IMR-90 (cell line): Measurements from ENCODE around the gene CNOT6. TPM values are rescaled to one million over a fixed set of nuclear protein-coding genes. Genes with fewer than 3 reads are reported as not detected.

Source experiments
- ATAC-seq: fragments of 200-7000 bp; cut with Tn5 transposase; 2 replicates; pipeline ENCODE4 v1.9.1; 2020; ENCODE audit warnings: low read depth, mild to moderate bottlenecking, moderate library complexity
- BruUV-seq: library from RNA; stranded (reverse); fragments of 400-500 nt; replicated peaks from 2 replicates; lab custom pipeline; 2021; lab: Mats Ljungman, UMichigan
- CTCF ChIA-PET: fragments of 300-600 bp; formaldehyde crosslinking; extraction: SDS; loops from one replicate; lab custom pipeline; 2021; ENCODE audit warnings: antibody characterized with exemption; lab: Yijun Ruan, JAX
- POLR2A ChIA-PET: fragments of 300-600 bp; sonication (Branson Sonifier 250); formaldehyde crosslinking; loops from one replicate; lab custom pipeline; 2022; ENCODE audit warnings: antibody characterized with exemption; ENCODE audit not compliant: unreplicated experiment; lab: Charles Lee
- DNase-seq: peaks from one replicate; pipeline ENCODE4 v3.0.0; 2013
- H2AFZ ChIP-seq: replicated peaks from 2 replicates; pipeline ENCODE3; 2013; ENCODE audit warnings: low read length, mild to moderate bottlenecking; ENCODE audit not compliant: poor library complexity
- H2AK5ac ChIP-seq: 2 replicates; pipeline ENCODE4 v1.6.1; 2013; ENCODE audit warnings: low read depth, low read length, inconsistent platforms
- H2AK9ac ChIP-seq: replicated peaks from 2 replicates; pipeline ENCODE3; 2013; ENCODE audit warnings: mild to moderate bottlenecking, low read depth, low read length, moderate library complexity; ENCODE audit not compliant: poor library complexity
- H2BK120ac ChIP-seq: 2 replicates; pipeline ENCODE4 v1.6.1; 2013; ENCODE audit warnings: low read depth, low read length, inconsistent platforms
- H2BK15ac ChIP-seq: 3 replicates; pipeline ENCODE4 v1.6.1; 2013; ENCODE audit warnings: low read depth, low read length, inconsistent platforms
- H2BK20ac ChIP-seq: 2 replicates; pipeline ENCODE4 v1.6.1; 2013; ENCODE audit warnings: low read depth, mild to moderate bottlenecking, inconsistent platforms, low read length, moderate library complexity
- H2BK5ac ChIP-seq: 2 replicates; pipeline ENCODE4 v1.6.1; 2013; ENCODE audit warnings: mild to moderate bottlenecking, low read depth, low read length, inconsistent platforms; ENCODE audit not compliant: poor library complexity, severe bottlenecking
- H3K14ac ChIP-seq: replicated peaks from 2 replicates; pipeline ENCODE4 v1.6.1; 2013; ENCODE audit warnings: low read depth, low read length, inconsistent platforms
- H3K18ac ChIP-seq: 2 replicates; pipeline ENCODE4 v1.6.1; 2013; ENCODE audit warnings: low read depth, low read length, control low read depth
- H3K23ac ChIP-seq: 2 replicates; pipeline ENCODE4 v1.6.1; 2013; ENCODE audit warnings: low read depth, low read length, inconsistent platforms
- H3K27ac ChIP-seq: 2 replicates; pipeline ENCODE4 v1.5.1; 2013; ENCODE audit warnings: mild to moderate bottlenecking, control low read depth, low read length; ENCODE audit not compliant: insufficient read depth
- H3K27me3 ChIP-seq: 2 replicates; pipeline ENCODE4 v1.6.1; 2013; ENCODE audit warnings: low read length; ENCODE audit not compliant: control insufficient read depth, insufficient read depth
- H3K36me3 ChIP-seq: 2 replicates; pipeline ENCODE4 v1.6.1; 2013; ENCODE audit warnings: low read length, mixed read lengths; ENCODE audit not compliant: control insufficient read depth, insufficient read depth
- H3K4ac ChIP-seq: 2 replicates; pipeline ENCODE4 v1.6.1; 2013; ENCODE audit warnings: low read depth, low read length, inconsistent platforms
- H3K4me1 ChIP-seq: 2 replicates; pipeline ENCODE4 v1.6.1; 2013; ENCODE audit warnings: low read length, mixed read lengths; ENCODE audit not compliant: control insufficient read depth, insufficient read depth
- H3K4me2 ChIP-seq: 2 replicates; pipeline ENCODE4 v1.6.1; 2013; ENCODE audit warnings: low read depth, mild to moderate bottlenecking, control low read depth, low read length, moderate library complexity
- H3K4me3 ChIP-seq: 2 replicates; pipeline ENCODE4 v1.5.1; 2013; ENCODE audit warnings: low read depth, mild to moderate bottlenecking, control low read depth, low read length, moderate library complexity; ENCODE audit not compliant: insufficient read depth
- H3K56ac ChIP-seq: 2 replicates; pipeline ENCODE4 v1.6.1; 2013; ENCODE audit warnings: low read length, inconsistent platforms; ENCODE audit not compliant: insufficient read depth; ENCODE audit errors: extremely low read depth
- H3K79me1 ChIP-seq, 2 experiments: 2 replicates each; pipeline ENCODE4 v1.6.1; 2013; ENCODE audit warnings: low read length in 2 of 2, inconsistent platforms in 1 of 2, low read depth in 1 of 2
- H3K9ac ChIP-seq: 2 replicates; pipeline ENCODE4 v1.6.1; 2013; ENCODE audit warnings: low read depth, low read length, control low read depth
- H3K9me1 ChIP-seq: 2 replicates; pipeline ENCODE4 v1.6.1; 2013; ENCODE audit warnings: low read length, inconsistent platforms; ENCODE audit not compliant: insufficient read depth
- H3K9me3 ChIP-seq: 2 replicates; pipeline ENCODE4 v1.6.1; 2013; ENCODE audit warnings: low read length; ENCODE audit not compliant: control insufficient read depth, insufficient read depth
- H4K20me1 ChIP-seq: 2 replicates; pipeline ENCODE4 v1.6.1; 2013; ENCODE audit warnings: low read length, inconsistent platforms; ENCODE audit not compliant: insufficient read depth
- H4K5ac ChIP-seq: 2 replicates; pipeline ENCODE4 v1.6.1; 2013; ENCODE audit warnings: mild to moderate bottlenecking, low read depth, low read length, control low read depth
- H4K8ac ChIP-seq, 2 experiments: 2 replicates each; pipeline ENCODE4 v1.6.1; 2013; ENCODE audit warnings: low read depth in 2 of 2, low read length in 2 of 2, control low read depth in 1 of 2, inconsistent platforms in 1 of 2
- H4K91ac ChIP-seq: 2 replicates; pipeline ENCODE4 v1.6.1; 2013; ENCODE audit warnings: low read depth, low read length, inconsistent platforms; ENCODE audit not compliant: insufficient read depth
- BHLHE40 ChIP-seq: fragments of 150-350 bp; IDR thresholded peaks from 2 replicates; pipeline ENCODE4 v1.6.1; 2016; ENCODE audit warnings: mild to moderate bottlenecking, low read depth, low read length
- CHD1 ChIP-seq: IDR thresholded peaks from 2 replicates; pipeline ENCODE4 v1.6.1; 2012; ENCODE audit warnings: low read depth, low read length, improper control_type of control experiment
- CTCF ChIP-seq: conservative IDR thresholded peaks from 2 replicates; pipeline ENCODE4 v1.5.1; 2012; ENCODE audit warnings: mild to moderate bottlenecking, low read depth, low read length, improper control_type of control experiment
- MXI1 ChIP-seq: IDR thresholded peaks from 2 replicates; pipeline ENCODE4 v1.6.1; 2012; ENCODE audit warnings: low read depth, mild to moderate bottlenecking, low read length, moderate library complexity, borderline replicate concordance
- NFE2L2 ChIP-seq: fragments of 150-350 bp; IDR thresholded peaks from 2 replicates; pipeline ENCODE4 v1.6.1; 2016; ENCODE audit warnings: low read depth, mild to moderate bottlenecking, low read length
- RAD21 ChIP-seq: IDR thresholded peaks from 2 replicates; pipeline ENCODE4 v1.6.1; 2012; ENCODE audit warnings: low read length, improper control_type of control experiment
- RCOR1 ChIP-seq: IDR thresholded peaks from 2 replicates; pipeline ENCODE4 v1.6.1; 2012; ENCODE audit warnings: mild to moderate bottlenecking, low read length, improper control_type of control experiment; ENCODE audit not compliant: insufficient replicate concordance
- SMC3 ChIP-seq: fragments of 150-350 bp; IDR thresholded peaks from 2 replicates; pipeline ENCODE4 v1.6.1; 2016; ENCODE audit warnings: low read depth, mild to moderate bottlenecking, antibody characterized with exemption, low read length, moderate library complexity
- USF2 ChIP-seq: fragments of 150-350 bp; IDR thresholded peaks from 2 replicates; pipeline ENCODE4 v1.6.1; 2017; ENCODE audit warnings: mild to moderate bottlenecking, antibody characterized with exemption, low read length, low read depth
- WGBS, 2 experiments: methylation state at CpG; one replicate each; pipeline versions ENCODE4 v1.1.5 to v1.1.7; 2013; ENCODE audit warnings: missing lambda C conversion rate in 2 of 2; ENCODE audit not compliant: insufficient read length in 1 of 2; ENCODE audit errors: extremely low coverage in 2 of 2; 5-methylcytosine and 5-hydroxymethylcytosine counted together
- dilution Hi-C: fragments of 300-500 bp; cut with HindIII; formaldehyde crosslinking; loops from one replicate; pipeline ENCODE4 v1.14.3; 2018; ENCODE audit warnings: low sequenced_read_pairs; ENCODE audit not compliant: unreplicated experiment
- in situ Hi-C: fragments of 300-500 bp; cut with MboI; formaldehyde crosslinking; loops from 3 replicates; pipeline ENCODE4 v1.14.3; 2019; ENCODE audit warnings: low sequenced_read_pairs, inconsistent platforms, mixed read lengths
- intact Hi-C: fragments of 100-400 bp; cut with micrococcal nuclease; formaldehyde crosslinking; loops from 2 replicates; pipeline ENCODE4 v1.10.0; 2022
- polyA plus RNA-seq, 3 experiments: library from polyadenylated mRNA; depleted of rRNA; stranded (reverse); fragments of >200 nt; gene quantifications; 2 replicates each; pipeline ENCODE4 v1.2.3, GENCODE V29; 2012; ENCODE audit warnings: low replicate concordance in 1 of 3
- total RNA-seq: library from RNA; depleted of rRNA; stranded (reverse); fragments of >200 nt; gene quantifications from 2 replicates; pipeline ENCODE4 v1.2.3, GENCODE V29; 2012

The CNOT6 gene
- total and polyA plus RNA-seq, 2 of the 4 experiments (the other 2 are of a cell fraction), result 9.7 to 10.8 TPM

GRCh38 chr5:180623844-180624243, 129.7 kb downstream of the CNOT6 start:
- intact Hi-C loops, result no loop called here
- Histone ChIP-seq H3K4ac (no peak overlapping the region), H2BK15ac (no peak overlapping the region), H3K36me3 (no peaks in the 10 kb centered on the region), H2BK5ac (no peak overlapping the region), H3K27ac (no peak overlapping the region), H3K9ac (no peak overlapping the region), H3K9me3 (no peaks in the 10 kb centered on the region), H2AK9ac (no peak overlapping the region), H3K27me3 (peaks cover 3% of the 10 kb centered on the region; the same call in 1 of the 2 replicates), H2BK20ac (no peak overlapping the region), H4K5ac (no peak overlapping the region), H2BK120ac (no peak overlapping the region), H4K91ac (no peak overlapping the region), H2AK5ac (no peak overlapping the region), H3K4me3 (no peak overlapping the region), H3K4me1 (no peaks in the 10 kb centered on the region), H3K23ac (no peak overlapping the region), H3K79me1 (no peaks in the 10 kb centered on the region), H3K9me1 (no peaks in the 10 kb centered on the region), H2AFZ (no peak overlapping the region), H3K56ac (no peak overlapping the region), H3K18ac (no peak overlapping the region), H3K14ac (no peak overlapping the region), H3K4me2 (no peak overlapping the region), H4K8ac (no peak overlapping the region), H4K20me1 (no peaks in the 10 kb centered on the region; the same call in 1 of the 2 replicates)
- dilution Hi-C loops, result no loop called here
- POLR2A ChIA-PET, result no interaction called here
- BruUV-seq, result no TSS peak
- TF ChIP-seq RAD21, result no peak
- no peak for TF ChIP-seq RCOR1
- no peak for TF ChIP-seq CTCF
- TF ChIP-seq BHLHE40, result no peak
- TF ChIP-seq MXI1, result no peak
- TF ChIP-seq NFE2L2, result no peak
- no peak for TF ChIP-seq SMC3
- no peak for TF ChIP-seq CHD1
- TF ChIP-seq USF2, result no peak
- CTCF ChIA-PET, result no interaction called here
- ATAC-seq, result no peak
- DNase-seq, result no peak
- no CpG with 5 or more reads among the region's 15 CpGs for WGBS, 2 experiments
- in situ Hi-C loops, result no loop called here
